ENCODE results near the gene RHBDL2.
"Not testable (repeated sequence)": the region's sequence is repeated elsewhere in the genome, so short reads cannot be mapped to it uniquely, and the experiment has no call there.

Gene RHBDL2

DNA sequence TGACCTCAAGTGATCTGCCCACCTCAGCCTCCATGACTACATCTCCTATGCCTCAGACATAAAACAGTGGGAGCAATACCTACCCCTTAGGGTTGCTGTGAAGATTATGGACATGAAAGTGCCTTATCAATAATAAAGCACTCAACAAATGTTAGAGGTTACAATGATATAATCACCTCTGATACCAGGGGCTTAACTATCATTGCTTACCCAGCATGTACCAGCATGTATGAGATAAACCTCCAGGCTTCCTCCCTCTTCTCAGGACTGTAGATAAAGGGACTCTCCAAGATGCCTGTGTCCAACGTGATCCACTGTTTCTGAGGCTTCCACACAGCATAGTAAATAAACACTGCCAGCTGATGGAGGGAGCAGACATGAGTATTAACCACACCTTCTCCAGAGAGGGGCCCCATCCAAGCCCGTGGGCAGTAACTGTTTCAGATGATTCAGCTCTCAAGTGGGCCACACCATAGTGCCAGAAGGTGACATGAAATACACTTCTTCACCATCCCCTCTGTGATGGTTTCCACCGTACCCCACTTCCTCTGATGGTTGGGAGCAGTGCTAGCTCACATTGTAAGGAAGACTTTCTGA, 26.2 kb downstream of the RHBDL2 start:
- H3K27ac Mint-ChIP-seq = no peak overlapping the region
- ATAC-seq = peak; percentile 86
- H3K36me3 Mint-ChIP-seq = no peaks in the 10 kb centered on the region
- no peak overlapping the region for H3K4me3 Mint-ChIP-seq
- peaks cover 12% of the 10 kb centered on the region for H3K4me1 Mint-ChIP-seq
- no peak for DNase-seq (ENCODE audit: low spot score in 2 of 2)
- no peaks in the 10 kb centered on the region for H3K9me3 Mint-ChIP-seq

DNA sequence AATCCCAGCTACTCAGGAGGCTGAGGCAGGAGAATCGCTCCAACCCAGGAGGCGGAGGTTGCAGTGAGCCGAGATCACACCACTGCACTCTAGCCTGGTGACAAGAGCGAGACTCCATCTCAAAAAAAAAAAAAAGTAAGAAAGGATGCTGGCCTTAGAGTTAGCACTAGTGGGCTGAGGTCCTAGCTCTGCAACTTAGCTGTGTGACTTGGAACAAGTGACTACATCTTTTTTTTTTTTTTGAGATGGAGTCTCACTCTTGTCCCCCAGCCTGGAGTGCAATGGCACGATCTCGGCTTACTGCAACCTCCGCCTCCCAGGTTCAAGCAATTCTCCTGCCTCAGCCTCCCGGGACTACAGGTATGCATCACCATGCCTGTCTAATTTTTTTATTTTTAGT, 26.7 kb downstream of the RHBDL2 start:
- peaks cover 12% of the 10 kb centered on the region for H3K4me1 Mint-ChIP-seq
- H3K9me3 Mint-ChIP-seq; ATAC-seq; H3K4me3 Mint-ChIP-seq; H3K27ac Mint-ChIP-seq; H3K36me3 Mint-ChIP-seq; DNase-seq (ENCODE audit: low spot score in 2 of 2): not testable (repeated sequence)

DNA sequence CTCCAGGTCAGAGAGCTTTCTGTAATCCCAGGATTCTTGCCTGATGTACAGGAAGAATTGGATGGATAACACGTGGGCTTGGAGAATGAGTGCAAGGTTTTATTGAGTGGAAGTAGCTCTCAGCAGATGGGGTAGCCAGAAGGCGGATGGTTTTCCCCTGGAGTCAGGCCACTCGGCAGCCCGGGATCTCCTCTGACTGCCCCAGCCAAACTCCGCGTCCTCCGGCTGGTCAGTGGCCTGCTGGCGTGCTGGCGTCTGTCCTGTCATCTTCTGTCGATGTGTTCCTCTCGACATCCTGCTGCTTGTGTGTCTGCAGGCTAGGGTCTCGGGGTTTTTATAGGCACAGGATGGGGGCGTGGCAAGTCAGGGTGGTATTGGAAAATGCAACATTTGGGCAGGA, 32.8 kb downstream of the RHBDL2 start:
- Mint-ChIP-seq H3K4me3 (no peak overlapping the region), H3K9me3 (peaks cover 3% of the 10 kb centered on the region), H3K27ac (no peak overlapping the region), H3K36me3 (no peaks in the 10 kb centered on the region), H3K4me1 (no peaks in the 10 kb centered on the region)
- DNase-seq (ENCODE audit: low spot score in 2 of 2) (no peak), ATAC-seq (no peak)

GRCh38 chr1:38905985-38906384, 35.6 kb downstream of the RHBDL2 start:
- ATAC-seq = no peak
- no peaks in the 10 kb centered on the region for H3K36me3 Mint-ChIP-seq
- H3K4me1 Mint-ChIP-seq = no peaks in the 10 kb centered on the region
- no peak overlapping the region for H3K4me3 Mint-ChIP-seq
- H3K9me3 Mint-ChIP-seq = peaks cover 3% of the 10 kb centered on the region
- H3K27ac Mint-ChIP-seq = no peak overlapping the region
- DNase-seq (ENCODE audit: low spot score in 2 of 2) = no peak

- H3K9me3 Mint-ChIP-seq = no peaks in the 10 kb centered on the region
- no peak overlapping the region for H3K4me3 Mint-ChIP-seq
- no peak overlapping the region for H3K27ac Mint-ChIP-seq
- H3K4me1 Mint-ChIP-seq = no peaks in the 10 kb centered on the region
- ATAC-seq (no peak), DNase-seq (ENCODE audit: low spot score in 2 of 2) (no peak)
- no peaks in the 10 kb centered on the region for H3K36me3 Mint-ChIP-seq
Observed at GRCh38 chr1:38899560-38899959, 42.1 kb downstream of the RHBDL2 start.

DNA sequence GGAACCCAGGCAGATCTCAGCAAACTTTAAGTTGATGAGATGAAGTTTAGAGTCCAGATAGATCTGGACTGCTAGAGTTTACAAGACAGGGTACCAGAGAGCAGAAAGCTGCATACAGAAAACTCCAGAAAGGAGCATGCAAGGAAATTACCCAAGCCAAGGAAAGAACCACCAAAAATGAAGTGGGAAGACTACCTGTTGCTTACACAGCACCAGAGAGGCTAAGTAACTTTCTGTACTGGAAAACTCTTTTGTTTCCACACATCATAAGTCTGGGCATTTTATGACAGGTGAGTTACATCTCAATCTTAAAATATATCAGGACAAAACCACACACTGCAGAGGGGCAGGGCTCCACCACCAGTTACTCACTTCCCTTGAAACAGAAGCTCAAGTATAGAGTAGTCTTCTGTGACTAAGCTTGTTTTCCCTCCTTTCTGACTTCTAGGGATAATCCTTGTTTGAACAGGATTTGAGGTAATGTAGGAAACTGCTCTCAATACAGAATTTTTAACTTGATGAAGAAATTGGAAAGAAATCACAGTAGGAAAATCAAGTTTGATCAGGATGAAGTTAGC, 42.9 kb downstream of the RHBDL2 start:
- Mint-ChIP-seq H3K9me3 (no peaks in the 10 kb centered on the region), H3K4me1 (no peaks in the 10 kb centered on the region)

GRCh38 chr1:38896169-38896568, 45.5 kb downstream of the RHBDL2 start:
- Mint-ChIP-seq H3K9me3 (no peaks in the 10 kb centered on the region), H3K4me3 (no peak overlapping the region), H3K27ac (no peak overlapping the region), H3K36me3 (no peaks in the 10 kb centered on the region), H3K4me1 (no peaks in the 10 kb centered on the region)
- ATAC-seq = no peak
- no peak for DNase-seq (ENCODE audit: low spot score in 2 of 2)

More for the DNA sequence above, 42.9 kb downstream of the RHBDL2 start:
- ATAC-seq = no peak
- H3K27ac Mint-ChIP-seq = no peak overlapping the region
- no peak overlapping the region for H3K4me3 Mint-ChIP-seq
- DNase-seq (ENCODE audit: low spot score in 2 of 2) = no peak
- no peaks in the 10 kb centered on the region for H3K36me3 Mint-ChIP-seq

DNA sequence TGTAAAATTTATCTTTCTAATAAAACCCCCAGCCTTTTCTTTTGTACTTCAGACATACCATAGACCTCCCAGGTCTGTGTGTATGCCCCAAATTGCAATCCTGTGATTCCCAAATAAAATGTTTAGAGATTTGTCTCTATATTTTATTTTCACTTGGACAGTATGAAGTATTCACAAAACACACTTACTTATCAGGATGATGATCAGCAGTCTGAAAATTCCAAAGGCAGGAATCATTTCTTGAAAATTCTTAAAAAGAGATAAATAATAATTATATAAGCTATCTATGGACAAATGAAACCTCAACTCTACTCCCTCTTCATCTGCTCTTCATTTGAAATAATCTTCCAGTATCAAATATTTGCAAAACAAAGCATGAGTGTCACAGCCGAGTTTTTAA, 48.7 kb downstream of the RHBDL2 start:
- Mint-ChIP-seq H3K9me3 (no peaks in the 10 kb centered on the region), H3K27ac (no peak overlapping the region), H3K36me3 (no peaks in the 10 kb centered on the region), H3K4me1 (no peaks in the 10 kb centered on the region), H3K4me3 (no peak overlapping the region)
- ATAC-seq (no peak), DNase-seq (ENCODE audit: low spot score in 2 of 2) (no peak)

- H3K4me1 Mint-ChIP-seq = no peaks in the 10 kb centered on the region
- no peaks in the 10 kb centered on the region for H3K36me3 Mint-ChIP-seq
- H3K4me3 Mint-ChIP-seq = no peak overlapping the region
- ATAC-seq (no peak), DNase-seq (ENCODE audit: low spot score in 2 of 2) (no peak)
- H3K9me3 Mint-ChIP-seq = no peaks in the 10 kb centered on the region
- H3K27ac Mint-ChIP-seq = no peak overlapping the region
Observed at GRCh38 chr1:38891753-38892152, 49.9 kb downstream of the RHBDL2 start.

GRCh38 chr1:38889589-38889988, 52.0 kb downstream of the RHBDL2 start:
- Mint-ChIP-seq H3K9me3 (no peaks in the 10 kb centered on the region), H3K4me1 (no peaks in the 10 kb centered on the region), H3K36me3 (no peaks in the 10 kb centered on the region), H3K4me3 (no peak overlapping the region), H3K27ac (no peak overlapping the region)
- ATAC-seq (no peak), DNase-seq (ENCODE audit: low spot score in 2 of 2) (no peak)

- Mint-ChIP-seq H3K4me1 (no peaks in the 10 kb centered on the region), H3K27ac (no peak overlapping the region), H3K9me3 (no peaks in the 10 kb centered on the region), H3K36me3 (no peaks in the 10 kb centered on the region), H3K4me3 (no peak overlapping the region)
- ATAC-seq = no peak
- DNase-seq (ENCODE audit: low spot score in 2 of 2) = no peak
Observed at GRCh38 chr1:38888423-38889333, 53.0 kb downstream of the RHBDL2 start.

DNA sequence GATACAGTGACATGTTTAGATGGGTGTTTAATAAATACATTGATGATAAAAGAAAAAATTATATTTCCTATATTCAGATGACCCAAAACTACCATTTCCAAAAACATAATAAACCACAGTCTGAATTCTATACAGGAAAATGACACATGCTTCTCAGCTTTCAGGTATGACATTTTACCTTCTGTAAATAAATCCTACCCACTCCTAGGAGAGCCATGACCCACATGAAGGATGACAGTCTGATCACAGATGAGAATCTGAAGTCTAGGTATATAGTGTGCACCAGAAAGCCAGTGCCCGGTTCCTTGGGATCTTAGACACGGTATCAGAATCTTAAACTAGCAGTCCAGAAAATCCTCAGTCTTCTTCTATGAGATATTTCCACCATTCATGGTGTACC, 56.5 kb downstream of the RHBDL2 start:
- Mint-ChIP-seq H3K4me3 (no peak overlapping the region), H3K9me3 (no peaks in the 10 kb centered on the region), H3K4me1 (no peaks in the 10 kb centered on the region), H3K36me3 (no peaks in the 10 kb centered on the region), H3K27ac (no peak overlapping the region)
- no peak for ATAC-seq
- no peak for DNase-seq (ENCODE audit: low spot score in 2 of 2)

DNA sequence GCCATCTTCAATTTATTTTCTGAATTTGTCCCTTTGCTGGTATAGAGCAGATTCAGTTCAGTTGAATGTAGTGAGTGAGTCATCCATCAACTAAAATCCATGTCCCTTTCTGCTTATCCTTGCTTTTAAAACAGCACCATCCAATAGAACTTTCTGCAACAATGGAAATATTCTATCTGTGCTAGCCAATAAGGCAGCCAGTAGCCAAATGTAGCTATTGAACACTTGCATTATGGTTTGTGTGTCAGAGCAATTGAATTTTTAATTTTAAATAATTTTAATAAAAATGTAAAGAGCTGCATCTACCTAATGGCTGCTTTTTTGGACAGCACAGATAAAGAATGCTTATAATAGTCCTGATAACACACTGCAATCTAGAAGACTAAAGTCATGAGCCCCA, 60.1 kb downstream of the RHBDL2 start, which contains the start of gene GJA9:
GJA9 (minus strand) TSS at position 101 of the 400 bp plus-strand sequence. CDS start 5,489 bp downstream, outside the sequence.
- DNase-seq (ENCODE audit: low spot score in 2 of 2) (no peak), ATAC-seq (no peak)
- no peak within 1 kb of the TSS for H3K27ac Mint-ChIP-seq
- no peak within 1 kb of the TSS for H3K4me3 Mint-ChIP-seq
- H3K36me3 Mint-ChIP-seq = no peaks in the 10 kb centered on the region
- H3K9me3 Mint-ChIP-seq = no peaks in the 10 kb centered on the region
- no peaks in the 10 kb centered on the region for H3K4me1 Mint-ChIP-seq

- H3K36me3 Mint-ChIP-seq = peaks cover 21% of the 10 kb centered on the region
- H3K4me3 Mint-ChIP-seq = no peak overlapping the region
- no peak for ATAC-seq
- peaks cover 27% of the 10 kb centered on the region for H3K4me1 Mint-ChIP-seq
- no peak overlapping the region for H3K27ac Mint-ChIP-seq
- DNase-seq (ENCODE audit: low spot score in 2 of 2) = no peak
- H3K9me3 Mint-ChIP-seq = no peaks in the 10 kb centered on the region
Observed at GRCh38 chr1:38875811-38876210, 65.8 kb downstream of the RHBDL2 start.

GRCh38 chr1:38873027-38873969, 68.3 kb downstream of the RHBDL2 start, which contains the start of gene MYCBP:
TSS of gene MYCBP (minus strand) at chr1:38873348. CDS start at chr1:38873305, 43 bp downstream.
- ATAC-seq = peak; percentile 99
- DNase-seq (ENCODE audit: low spot score in 2 of 2) = peak; percentile 96 to 99

More at GRCh38 chr1:38873027-38873969, 68.3 kb downstream of the RHBDL2 start, which contains the start of gene MYCBP:
- H3K4me3 Mint-ChIP-seq = peak within 1 kb of the TSS; percentile 81
- peak within 1 kb of the TSS; percentile 76 for H3K27ac Mint-ChIP-seq
- peaks cover 28% of the 10 kb centered on the region for H3K4me1 Mint-ChIP-seq
- H3K9me3 Mint-ChIP-seq = no peaks in the 10 kb centered on the region
- peaks cover 43% of the 10 kb centered on the region for H3K36me3 Mint-ChIP-seq

Measured in stimulated activated effector memory CD8-positive, alpha-beta T cell treated with anti-CD3 and anti-CD28 coated beads, Interleukin-12 subunit alpha, Interleukin-12 subunit beta, amount 100 ng/mL, for 72 hours (primary cell).